Myometrial cell (primary cell): ENCODE data around the gene HMGB2. TPM values are rescaled to one million over a fixed set of nuclear protein-coding genes. Genes with fewer than 3 reads are reported as not detected.

Source experiments
- total RNA-seq: library from RNA; depleted of rRNA; stranded (reverse); fragments of >200 nt; gene quantifications from 2 replicates; pipeline ENCODE4 v1.2.3, GENCODE V29; 2015

The HMGB2 gene
- 94.8 and 112 TPM in 2 replicates for total RNA-seq

DNA sequence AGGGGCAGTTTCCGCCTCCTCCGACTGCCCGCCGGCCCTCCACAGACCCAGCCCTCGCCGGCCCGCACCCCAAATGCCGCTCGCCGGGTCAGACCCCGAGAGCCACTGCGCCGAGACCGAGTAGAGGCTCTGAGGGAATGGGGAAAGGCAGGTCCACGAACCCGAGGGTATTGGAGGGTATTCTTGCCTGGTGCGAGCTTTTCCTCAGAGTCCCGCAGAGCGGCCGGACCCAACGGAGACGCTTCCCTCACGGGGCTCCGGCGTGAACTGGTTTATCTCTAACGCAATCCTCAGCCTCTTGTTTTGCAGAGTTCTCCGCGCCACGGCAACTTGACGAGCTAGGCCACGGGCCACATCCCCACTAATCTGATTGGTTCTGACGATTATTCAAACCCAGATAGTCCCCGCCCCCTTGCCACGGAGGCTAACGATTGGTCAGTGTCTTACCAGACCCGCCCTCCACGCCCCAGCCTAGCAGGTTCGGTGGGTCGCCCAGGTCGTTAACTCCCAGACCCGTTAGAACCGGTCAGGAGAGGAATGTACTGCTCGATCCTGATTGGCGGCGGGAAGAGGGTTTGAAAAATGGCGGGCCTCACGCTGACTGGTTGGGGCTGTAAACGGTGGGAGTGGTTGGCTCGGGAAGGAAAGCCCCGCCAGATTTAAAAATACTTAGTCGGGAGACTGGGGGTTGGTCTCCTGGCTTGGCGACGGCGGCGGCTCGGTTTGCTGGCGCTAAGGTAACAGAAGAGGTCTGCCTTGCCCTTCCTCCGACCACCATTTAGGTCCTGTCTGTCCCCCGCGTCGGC is at the start of gene HMGB2:
Gene HMGB2, minus strand, starts transcription at position 274 of the 806 bp plus-strand sequence. CDS start 709 bp downstream, outside the sequence.

DNA sequence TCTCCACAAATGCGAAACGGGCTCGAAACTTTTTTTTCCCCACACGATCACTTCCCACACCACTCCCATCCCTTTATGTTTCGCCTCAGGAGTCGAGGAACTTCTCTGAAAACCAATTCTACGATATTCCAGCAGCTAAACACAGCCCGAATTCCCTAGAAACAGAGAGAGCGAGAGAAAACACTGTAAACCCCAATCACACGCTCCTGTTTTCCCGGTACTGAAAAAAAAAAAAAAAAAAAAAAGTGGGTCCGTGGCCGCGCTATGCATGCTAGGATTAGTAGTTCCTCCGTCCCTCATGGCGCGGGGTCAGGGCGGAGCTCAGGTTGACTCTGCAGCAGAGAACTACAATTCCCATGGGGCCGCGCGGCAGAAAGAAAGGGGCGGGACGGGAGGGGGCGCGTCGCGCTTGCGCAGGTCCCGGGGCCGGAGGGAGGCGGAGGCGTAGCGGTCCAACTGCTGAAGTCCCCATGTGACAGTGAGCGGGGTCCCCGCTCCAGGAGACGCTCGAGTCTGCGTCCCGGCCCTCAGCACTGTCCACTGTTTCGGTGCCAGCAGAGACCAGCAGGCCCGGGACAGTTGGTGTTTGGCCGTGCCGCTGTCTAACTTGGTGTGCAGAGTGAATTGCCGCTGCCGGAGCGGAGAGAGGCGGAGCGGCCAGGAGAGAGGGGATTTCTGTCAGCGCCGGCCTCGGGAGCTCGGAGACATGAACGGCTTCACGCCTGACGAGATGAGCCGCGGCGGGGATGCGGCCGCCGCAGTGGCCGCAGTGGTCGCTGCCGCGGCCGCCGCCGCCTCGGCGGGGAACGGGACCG is 36.5 kb upstream of the HMGB2 start, which contains the start of gene SAP30:
Gene SAP30, plus strand, starts transcription at position 478 of the 815 bp plus-strand sequence. Its CDS starts 229 bp downstream, at position 707.

Other genes with a start within 250 kb of the HMGB2 start
- 21.0 and 27.1 TPM in 2 replicates for gene GALNT7, start 165.5 kb downstream of the HMGB2 start, total RNA-seq
- gene SAP30, start 36.6 kb upstream of the HMGB2 start, total RNA-seq = 16.1 and 18.7 TPM in 2 replicates
- gene SCRG1, start 64.8 kb upstream of the HMGB2 start, total RNA-seq = 0.29 TPM in 1 of 2 replicates, not detected in the other
- gene HAND2, start 195.9 kb upstream of the HMGB2 start, total RNA-seq = 43.8 and 50.2 TPM in 2 replicates